ENCODE measurements around the gene PCDHGB2.

DNA sequence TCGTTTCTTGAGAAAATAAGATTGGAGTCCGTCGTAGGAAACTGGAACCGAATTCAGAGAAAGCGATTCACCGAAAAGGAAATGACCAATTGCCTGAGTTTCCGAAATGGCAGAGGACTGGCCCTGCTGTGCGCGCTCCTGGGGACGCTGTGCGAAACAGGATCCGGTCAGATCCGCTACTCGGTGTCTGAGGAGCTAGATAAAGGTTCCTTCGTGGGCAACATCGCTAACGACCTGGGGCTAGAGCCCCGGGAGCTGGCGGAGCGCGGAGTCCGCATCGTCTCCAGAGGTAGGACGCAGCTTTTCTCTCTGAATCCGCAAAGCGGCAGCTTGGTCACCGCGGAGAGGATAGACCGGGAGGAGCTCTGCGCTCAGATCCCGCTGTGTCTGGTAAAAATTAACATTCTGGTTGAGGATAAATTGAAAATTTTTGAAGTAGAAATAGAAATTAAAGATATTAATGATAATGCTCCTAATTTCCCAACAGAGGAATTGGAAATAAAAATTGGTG is 15.8 kb upstream of the PCDHGB2 start:
- TF ChIP-seq POLR2AphosphoS5 (IDR thresholded peaks at IDR 0.05; ENCODE audit: low read depth, low read length) (no peak), POLR2A (IDR thresholded peaks at IDR 0.05; ENCODE audit: low read depth, low read length) (no peak), TAF1 (IDR thresholded peaks at IDR 0.05; ENCODE audit: borderline replicate concordance, low read depth, low read length) (no peak)
